HS-27A (cell line): ENCODE measurements around the gene SNX30.

Experiments
- DNase-seq: peaks from one replicate; pipeline ENCODE4 v3.0.0-alpha.2; 2012; ENCODE audit warnings: low read depth, missing footprints

The SNX30 gene

DNA sequence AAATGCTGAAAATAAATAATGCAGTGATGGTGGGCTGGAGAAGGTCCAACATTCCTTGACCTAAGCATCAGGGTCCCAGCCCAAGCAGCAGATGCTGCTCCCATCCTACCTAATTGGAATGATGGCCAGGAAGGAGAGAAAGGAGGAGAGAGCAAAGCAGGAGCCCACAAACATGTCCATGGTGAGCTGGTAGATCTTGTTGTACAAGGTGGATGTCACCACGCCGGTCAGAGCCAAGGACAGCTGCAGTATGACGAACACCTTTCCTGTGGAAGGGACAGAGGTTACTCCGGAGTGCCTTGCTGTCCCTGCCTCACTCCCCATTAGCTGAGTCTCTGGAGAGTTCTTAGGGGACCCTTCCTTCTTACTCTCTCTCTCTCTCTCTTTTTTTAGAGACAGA, 135.8 kb downstream of the SNX30 start:
- DNase-seq = no peak

DNA sequence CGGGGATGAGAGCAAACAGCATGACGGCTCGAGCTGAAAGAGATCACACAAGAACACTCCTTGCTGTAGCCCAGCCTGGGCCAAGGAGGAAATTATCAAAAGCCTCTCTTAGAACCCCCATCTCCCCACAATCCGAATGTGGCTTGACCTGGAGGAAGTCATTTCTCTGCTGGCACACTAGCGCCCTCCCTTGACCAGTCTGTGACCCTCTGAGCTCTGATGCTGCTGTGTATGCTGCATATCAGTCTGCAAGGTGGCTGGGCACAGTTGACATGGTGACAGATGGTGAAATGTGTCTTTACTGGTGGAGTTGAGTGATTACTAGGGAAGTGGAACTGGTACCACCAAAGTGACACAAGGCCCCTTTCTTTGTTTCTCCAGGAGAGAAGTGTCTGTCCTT, 136.8 kb downstream of the SNX30 start:
- no peak for DNase-seq

DNA sequence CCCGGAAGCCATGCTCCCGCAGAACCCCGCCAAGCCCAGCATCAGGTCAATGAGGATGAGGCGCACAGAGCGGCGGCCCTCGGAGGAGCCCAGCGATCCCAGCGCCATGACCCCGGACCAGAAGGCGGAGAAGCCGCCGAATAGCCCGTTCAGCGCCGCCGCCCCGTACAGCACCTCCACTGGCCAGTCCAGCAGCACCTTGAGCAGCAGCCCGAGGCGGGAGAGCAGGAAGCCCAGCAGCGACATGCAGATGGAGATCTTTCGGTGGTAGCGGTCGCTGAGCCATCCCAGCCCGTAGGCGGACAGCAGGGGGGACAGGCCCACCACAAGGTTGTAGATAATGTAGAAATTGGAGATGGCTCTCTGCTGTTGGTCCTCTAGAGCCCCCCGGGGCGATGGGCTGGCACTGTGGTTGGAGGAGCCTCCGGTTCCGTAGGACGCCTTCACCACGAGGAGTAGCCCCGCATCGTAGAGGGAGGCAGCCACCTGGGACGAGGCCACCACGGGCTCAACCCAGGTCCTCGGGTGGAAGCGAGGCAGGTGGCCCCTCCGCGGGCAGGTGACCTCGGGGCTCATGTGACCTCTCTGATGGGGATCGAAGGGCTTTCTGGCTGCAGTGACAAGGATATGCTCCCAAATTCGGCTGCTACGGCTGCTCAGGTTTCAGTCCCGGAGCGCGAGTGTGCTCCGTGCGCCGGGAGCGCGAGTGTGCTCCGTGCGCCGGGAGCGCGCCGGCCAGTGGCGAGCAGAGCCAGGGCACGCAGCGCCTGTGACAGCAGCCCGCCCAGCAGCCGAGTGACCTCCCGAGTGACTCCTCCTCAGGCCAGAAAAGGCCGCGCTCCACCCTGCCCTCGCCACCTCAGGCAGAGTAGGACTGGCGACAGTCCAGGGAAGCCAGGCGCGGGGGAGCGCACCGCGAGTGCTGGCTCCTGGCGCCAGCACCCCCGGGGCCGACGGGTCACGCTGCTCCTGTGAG, 139.8 kb downstream of the SNX30 start, which contains the start of gene SLC46A2:
Gene SLC46A2 (minus strand): TSS at position 771 of the 976 bp plus-strand sequence. CDS start 195 bp downstream, at position 576.
- DNase-seq = no peak

DNA sequence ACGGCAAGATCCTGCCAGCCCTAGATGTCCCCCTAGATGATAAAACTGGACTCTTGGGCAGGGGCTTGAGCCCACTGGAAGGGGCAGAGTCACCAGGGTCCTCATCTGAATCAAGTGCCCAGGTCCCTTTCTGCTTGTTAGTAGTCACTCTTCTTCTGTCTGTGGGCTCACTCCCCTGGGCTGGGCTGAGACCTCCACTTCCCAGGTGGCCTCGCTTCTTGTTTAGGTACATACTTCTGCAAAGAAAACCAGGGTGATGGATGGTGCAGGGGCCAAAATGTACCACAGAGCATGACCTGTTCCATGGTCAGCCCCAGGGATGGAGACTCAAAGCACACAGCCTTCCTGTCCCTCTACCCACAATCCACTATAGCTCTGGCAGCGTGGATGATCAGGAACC, 141.0 kb downstream of the SNX30 start:
- no peak for DNase-seq

DNA sequence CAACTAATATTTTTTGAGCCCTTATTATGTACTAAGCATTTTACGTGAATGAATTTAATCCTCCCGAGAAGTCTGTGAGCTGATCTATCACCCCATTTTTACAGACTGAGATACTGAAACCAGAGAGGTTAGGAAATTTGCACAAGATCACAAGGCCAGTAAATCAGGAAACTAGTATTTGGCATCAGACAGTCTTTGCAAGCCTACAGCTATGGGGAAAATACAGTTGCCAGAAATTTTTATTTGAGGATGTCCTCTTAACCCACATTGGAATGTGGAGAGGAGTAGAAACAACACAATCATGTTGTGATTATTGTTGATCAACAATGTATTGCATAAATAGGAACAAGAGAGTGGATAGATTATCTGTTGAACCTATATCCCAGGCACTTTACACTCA, 142.4 kb downstream of the SNX30 start:
- no peak for DNase-seq

DNA sequence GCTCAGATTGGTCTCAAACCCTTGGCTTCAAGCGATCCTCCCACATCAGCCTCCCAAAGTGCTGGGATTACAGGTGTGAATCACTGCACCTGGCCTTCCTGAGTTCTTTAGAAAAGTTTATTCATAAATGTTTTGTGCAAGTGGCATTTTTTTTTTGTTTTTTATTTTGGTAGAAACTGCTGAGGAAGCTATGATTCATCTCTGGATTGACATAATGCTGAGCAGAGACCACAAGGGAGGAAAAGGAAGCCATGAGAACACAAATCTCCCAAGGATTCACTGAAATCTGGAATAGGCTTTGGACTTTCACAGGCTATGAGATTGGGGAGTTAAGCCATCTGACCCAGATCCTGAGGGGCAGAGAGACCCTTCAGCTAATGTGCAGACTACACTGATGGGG, 143.5 kb downstream of the SNX30 start:
- DNase-seq = no peak

DNA sequence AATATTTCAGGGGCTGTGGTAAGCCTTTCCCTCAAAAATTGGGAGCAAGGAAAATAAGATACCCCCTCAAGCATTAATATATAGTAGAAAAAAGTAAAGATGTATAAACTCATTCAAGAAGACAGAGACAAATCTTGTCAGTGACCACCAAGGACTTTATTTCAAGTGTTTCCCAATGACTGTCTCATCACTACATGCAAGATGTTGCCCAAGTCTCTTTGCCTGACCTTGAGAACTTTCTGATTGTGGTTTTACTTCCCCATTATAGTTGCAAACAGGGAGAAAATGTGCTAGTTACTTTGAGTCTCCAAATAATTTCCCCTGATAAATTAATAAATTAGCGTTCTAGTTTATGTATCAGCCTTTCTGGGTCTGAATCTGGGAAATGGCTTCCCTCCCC, 144.1 kb downstream of the SNX30 start:
- DNase-seq = no peak

DNA sequence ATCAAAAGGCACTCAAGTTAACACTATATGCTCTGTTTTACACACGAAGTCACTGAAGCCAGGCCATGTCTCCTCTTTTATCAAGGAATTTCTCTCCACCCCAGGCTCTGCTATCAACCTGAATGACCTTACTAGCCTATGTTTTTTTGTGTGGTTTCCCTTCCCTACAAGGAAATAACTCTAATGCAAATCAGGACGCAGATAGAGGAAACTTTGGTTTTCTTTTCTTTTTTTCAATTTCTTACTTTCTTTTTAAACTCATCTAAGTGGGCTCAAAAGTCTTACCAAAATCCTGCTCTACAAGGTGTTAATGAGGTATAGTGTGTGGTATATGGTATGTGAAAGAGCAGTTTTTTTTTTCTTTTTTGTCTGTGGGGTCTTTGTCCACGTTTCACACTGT, 145.6 kb downstream of the SNX30 start:
- no peak for DNase-seq

DNA sequence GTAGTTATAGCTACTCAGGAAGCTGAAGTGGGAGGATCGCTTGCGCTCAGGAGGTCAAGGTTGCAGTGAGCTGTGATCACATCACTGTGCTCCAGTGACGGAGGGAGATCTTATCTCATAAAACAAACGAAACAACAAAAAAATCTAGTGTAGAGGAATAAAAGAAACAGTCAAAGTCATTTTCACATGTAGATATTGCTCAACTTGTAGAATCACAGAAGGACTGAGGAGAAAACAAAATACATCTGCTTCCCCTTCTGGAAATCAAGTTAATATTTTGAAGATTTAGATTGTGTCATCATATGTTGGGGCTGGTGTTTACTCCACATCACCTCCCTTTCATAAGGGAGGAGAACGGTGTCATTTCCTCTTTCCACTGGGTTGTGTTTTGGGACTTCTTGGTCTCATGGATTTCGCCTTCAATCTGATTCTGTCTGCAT, 148.3 kb downstream of the SNX30 start:
- DNase-seq = no peak

DNA sequence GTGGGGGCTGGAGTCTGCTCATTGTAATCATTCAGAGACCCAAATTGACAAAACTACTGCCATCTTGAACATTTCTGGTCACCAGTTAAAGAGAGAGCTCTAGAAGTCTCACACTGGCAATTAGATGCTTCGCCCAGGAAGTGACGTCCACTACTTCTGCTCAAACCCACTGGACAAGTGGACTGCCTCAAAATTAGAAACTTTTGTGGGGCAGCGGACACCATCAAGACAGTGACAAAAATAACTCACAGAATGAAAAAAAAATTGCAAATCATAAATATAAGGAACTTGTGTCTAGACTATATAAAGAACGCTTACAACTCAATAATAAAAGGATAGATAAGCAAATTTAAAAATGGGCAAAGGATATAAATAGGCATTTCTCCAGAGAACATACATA, 149.9 kb downstream of the SNX30 start:
- no peak for DNase-seq

DNA sequence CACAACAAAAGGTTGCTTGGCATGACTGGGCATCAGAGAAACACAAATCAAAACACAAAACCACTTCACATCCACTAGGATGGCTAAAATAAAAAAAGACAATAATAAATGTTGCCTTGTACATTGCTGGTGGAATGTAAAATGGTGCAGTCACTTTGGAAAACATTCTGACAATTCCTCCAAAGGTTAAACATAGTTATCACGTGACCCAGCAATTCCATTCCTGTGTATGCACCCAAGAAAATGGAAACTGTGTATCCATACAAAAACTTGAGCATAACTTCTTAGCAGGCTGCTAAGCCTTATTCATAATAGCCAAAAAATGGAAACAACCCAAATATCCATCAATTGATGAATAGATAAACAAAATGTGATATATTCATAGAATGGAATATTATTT, 150.3 kb downstream of the SNX30 start:
- DNase-seq = no peak

DNA sequence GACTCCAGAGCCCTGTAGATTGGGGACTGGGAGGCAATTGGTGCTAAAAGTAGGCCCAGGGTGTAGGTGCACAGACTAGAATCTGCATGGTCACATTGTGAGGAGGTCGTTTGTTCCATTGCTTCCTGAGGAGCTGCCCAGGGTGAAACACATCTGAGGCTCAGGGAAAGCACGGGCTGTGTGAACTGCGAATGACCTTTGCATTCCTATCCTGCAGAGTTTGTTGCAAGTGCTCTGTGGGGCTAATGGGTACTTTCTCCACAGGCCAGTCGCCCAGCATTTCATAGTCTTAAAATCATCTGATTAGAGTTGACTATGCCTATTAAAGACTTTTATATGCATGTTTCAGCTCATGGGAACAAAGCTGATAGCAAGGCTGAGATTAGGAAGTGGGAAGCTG, 154.5 kb downstream of the SNX30 start:
- no peak for DNase-seq

DNA sequence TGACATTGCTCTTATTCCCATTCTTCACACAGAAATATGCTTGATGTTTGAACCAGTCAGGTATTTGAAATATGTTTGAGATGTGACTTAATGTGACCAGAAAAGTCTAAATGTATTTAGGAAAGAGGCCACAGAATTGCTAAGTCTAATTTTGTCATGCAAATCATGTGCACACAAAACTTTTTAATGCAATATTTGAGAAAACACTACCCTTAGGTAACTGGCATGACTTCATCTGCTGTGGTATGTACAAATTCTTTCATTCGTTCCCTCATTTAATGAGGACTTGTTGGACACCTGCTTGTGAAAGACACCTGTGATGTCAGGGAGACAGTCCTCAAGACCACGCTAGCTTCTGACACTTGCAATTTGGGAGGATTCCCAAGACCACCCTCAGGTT, 161.2 kb downstream of the SNX30 start:
- DNase-seq = no peak

DNA sequence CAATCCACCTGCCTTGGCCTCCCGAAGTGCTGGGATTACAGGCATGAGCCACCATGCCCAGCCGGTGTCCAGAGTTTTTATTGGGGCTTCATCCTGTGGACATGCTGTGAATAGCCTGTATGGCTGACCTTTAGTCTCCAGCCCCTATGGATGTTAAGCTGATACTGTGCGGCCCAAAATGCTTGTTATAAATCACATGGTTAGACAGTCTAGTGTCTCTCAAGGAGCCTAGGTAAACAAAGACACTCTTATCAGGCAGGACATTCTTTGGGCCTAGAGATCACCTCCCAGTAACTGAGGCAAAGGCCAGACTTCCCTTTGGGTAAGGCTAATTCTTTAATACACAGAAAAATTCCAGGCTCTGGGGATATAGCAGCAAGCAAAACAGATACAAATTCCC, 162.1 kb downstream of the SNX30 start:
- no peak for DNase-seq

DNA sequence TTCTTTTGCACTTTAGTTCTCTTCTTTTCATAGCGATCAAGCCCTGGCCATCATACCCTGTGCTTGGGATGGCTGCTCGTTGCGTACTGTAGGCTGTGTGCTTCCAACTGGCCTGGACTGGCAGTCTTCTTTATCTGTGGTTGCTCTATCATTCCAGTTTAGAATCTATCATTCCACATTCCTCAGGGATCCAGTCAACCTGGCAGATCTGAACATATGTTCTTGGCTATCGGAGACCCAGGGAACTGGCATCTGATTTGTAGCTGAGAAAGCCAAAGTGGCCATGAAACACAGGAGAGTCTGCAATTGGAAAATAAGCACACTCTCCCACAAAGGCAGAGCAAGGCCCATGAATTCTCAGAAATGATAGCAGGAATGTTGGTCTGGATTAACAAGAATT, 162.8 kb downstream of the SNX30 start:
- DNase-seq = no peak

DNA sequence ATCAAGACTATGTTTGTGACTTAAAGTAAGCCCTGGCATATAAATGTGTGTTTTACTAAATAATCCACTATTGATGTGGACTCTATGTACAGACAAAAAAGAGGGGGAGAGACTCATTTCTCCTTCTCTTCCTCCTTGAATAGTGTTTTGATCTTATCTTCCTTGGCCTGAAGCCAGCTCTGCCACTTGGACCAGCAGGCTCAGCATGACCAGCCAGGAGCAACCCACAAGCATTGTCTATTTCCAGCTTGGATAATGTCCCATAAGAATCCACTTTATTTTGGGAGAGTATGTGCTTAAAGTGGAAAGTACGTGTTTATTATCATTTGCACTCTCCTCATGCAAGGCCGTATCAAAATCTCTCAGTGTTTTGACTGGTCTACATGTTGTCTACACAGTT, 164.0 kb downstream of the SNX30 start:
- DNase-seq = no peak

DNA sequence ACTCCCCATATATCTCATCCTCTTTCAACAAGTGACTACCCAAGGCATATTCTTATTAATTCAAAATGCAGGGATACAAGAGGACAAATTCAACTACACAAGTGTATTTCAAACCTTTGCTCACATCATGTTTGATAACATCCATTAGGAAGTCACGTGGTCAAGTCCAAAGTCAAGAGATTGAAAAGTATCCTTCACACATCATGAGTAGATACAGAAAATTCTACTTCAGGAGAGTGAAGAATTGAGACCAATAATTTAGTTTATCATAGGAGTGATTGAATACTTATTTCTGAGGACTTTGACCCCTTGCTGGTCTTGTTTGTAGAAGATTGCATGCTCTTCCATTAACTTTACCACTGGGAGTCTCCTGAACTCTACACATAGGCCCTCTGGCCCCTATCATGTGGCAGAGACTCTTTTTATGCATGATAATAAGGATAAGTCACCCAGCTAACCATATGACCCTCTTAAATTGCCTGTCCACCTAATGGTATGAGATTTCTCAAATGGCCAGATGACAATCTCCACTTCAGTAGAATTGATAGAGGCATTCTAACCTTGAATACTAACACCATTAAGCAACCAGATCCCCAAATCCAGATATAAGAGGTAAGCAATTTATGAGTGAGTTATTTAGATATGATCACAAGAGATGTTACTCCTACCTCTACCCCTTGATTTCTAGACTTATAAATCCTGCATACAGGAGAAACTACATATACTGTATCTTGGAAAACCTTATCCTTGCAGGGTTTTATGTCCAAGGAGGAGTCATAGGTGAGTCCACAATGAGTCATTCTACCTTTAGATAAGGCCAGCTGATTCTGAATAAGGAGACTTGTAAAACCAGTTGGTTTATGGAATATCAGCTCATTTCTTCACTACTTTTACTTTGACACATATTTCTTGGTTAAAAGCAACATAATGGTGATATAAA, 166.8 kb downstream of the SNX30 start:
- no peak for DNase-seq

DNA sequence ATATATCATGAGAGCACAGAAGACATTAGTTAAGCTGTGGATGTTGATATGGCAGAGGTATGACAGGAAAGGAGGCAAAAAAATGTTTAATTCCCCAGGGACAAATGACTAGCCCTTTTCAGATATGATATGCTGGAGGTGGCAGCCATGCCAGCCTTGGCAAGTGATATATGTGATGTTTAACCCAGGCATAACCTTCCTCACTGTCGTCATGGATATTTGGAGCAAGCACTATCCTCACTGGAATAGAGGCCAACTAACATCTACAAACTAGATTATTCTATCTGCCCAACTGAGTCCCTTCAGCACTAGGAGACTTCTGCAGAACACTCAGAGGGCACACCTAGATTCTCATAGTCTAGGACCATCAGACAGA, 167.4 kb downstream of the SNX30 start:
- no peak for DNase-seq

DNA sequence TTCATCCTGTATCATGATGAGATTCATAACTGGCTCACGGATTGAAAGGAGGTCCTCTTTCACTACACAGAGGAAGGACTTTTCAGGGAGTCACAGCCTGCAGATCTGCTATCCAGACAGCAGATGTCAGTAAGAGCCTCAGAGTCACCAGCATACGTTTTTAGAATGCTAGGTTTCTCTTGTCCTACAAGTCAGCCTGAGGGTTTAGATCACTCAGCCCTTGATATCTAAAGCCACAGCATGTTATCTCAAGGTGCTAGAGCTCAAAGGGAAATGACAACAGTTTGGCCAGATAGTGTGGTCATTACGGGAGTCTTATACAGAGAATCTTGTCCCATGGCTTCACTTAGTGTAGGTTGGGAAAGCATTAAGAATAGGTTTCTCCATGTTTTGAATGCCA, 171.0 kb downstream of the SNX30 start:
- no peak for DNase-seq
